ENCODE measurements around the gene ERCC1. TPM values are rescaled to one million over a fixed set of nuclear protein-coding genes. Genes with fewer than 3 reads are reported as not detected.

Gene ERCC1
- total and polyA plus RNA-seq, 2 of the 13 experiments (the other 11 are each of a cell fraction or from before 2014, with no cell fraction given) = 40.0 to 66.4 TPM

- no peak for TF ChIP-seq ZNF512 (CRISPR knock-in tag; IDR thresholded peaks at IDR 0.05)
- TF ChIP-seq ISX (CRISPR knock-in tag; conservative IDR thresholded peaks at IDR 0.05) = no peak
- no peak for TF ChIP-seq HBP1 (CRISPR knock-in tag; IDR thresholded peaks at IDR 0.05; ENCODE audit: low read depth)
- 0 out of 2 replicates have a peak, but pooled peaks have one; percentile 30 for TF ChIP-seq POLR2AphosphoS5 (IDR thresholded peaks at IDR 0.05; ENCODE audit: low read depth, low read length)
- peak; percentile 94 for TF ChIP-seq ZMYM2 (CRISPR knock-in tag; IDR thresholded peaks at IDR 0.05)
- TF ChIP-seq ATRX (CRISPR knock-in tag; IDR thresholded peaks at IDR 0.05; ENCODE audit: borderline replicate concordance) = no peak
- TF ChIP-seq ZNF451 (CRISPR knock-in tag; IDR thresholded peaks at IDR 0.05) = no peak
- no peak for TF ChIP-seq ZNF569 (CRISPR knock-in tag; IDR thresholded peaks at IDR 0.05; ENCODE audit: borderline replicate concordance)
- TF ChIP-seq ZNF572 (CRISPR knock-in tag; IDR thresholded peaks at IDR 0.05) = no peak
- TF ChIP-seq ZNF776 (CRISPR knock-in tag; IDR thresholded peaks at IDR 0.05) = 0 out of 2 replicates have a peak, but pooled peaks have one; percentile 29
- TF ChIP-seq ZZZ3 (CRISPR knock-in tag; IDR thresholded peaks at IDR 0.05; ENCODE audit: borderline replicate concordance) = no peak
- TF ChIP-seq ZNF263 (CRISPR knock-in tag; IDR thresholded peaks at IDR 0.05) = no peak
- TF ChIP-seq DMTF1 (CRISPR knock-in tag; IDR thresholded peaks at IDR 0.05) = no peak
- no peak; the same call in 1 of the 2 replicates for TF ChIP-seq ZNF350 (CRISPR knock-in tag; IDR thresholded peaks at IDR 0.05; ENCODE audit: borderline replicate concordance, low read depth)
- TF ChIP-seq ZNF709 (CRISPR knock-in tag; IDR thresholded peaks at IDR 0.05) = no peak
- TF ChIP-seq LRRFIP1 (CRISPR knock-in tag; conservative IDR thresholded peaks at IDR 0.05) = no peak
- TF ChIP-seq TFDP2 (CRISPR knock-in tag; IDR thresholded peaks at IDR 0.05) = no peak
- no peak for TF ChIP-seq CHD2 (IDR thresholded peaks at IDR 0.05; ENCODE audit: low read depth, low read length)
- no peak for TF ChIP-seq NBN (conservative IDR thresholded peaks at IDR 0.05)
- TF ChIP-seq ZSCAN9 (CRISPR knock-in tag; IDR thresholded peaks at IDR 0.05; ENCODE audit: borderline replicate concordance) = 0 out of 2 replicates have a peak, but pooled peaks have one; percentile 5
- no peak for TF ChIP-seq FOSL2 (CRISPR knock-in tag; IDR thresholded peaks at IDR 0.05)
Observed at GRCh38 chr19:45404557-45405434, 18.9 kb downstream of the ERCC1 start, which contains the start of gene PPP1R13L (continued).
